LNCAP (cell line): Measurements from ENCODE around the gene SORBS2.

Experiments used
- CTCF ChIP-seq: fragments of 450-650 bp; IDR thresholded peaks from 2 replicates; pipeline ENCODE4 v1.5.1; 2017; ENCODE audit warnings: mild to moderate bottlenecking

The SORBS2 gene

GRCh38 chr4:185741795-185742194 is 70.2 kb downstream of the SORBS2 start:
- no peak for TF ChIP-seq CTCF

GRCh38 chr4:185740471-185740873 is 71.5 kb downstream of the SORBS2 start:
- TF ChIP-seq CTCF: no peak

GRCh38 chr4:185738820-185739219 is 73.2 kb downstream of the SORBS2 start:
- no peak for TF ChIP-seq CTCF

GRCh38 chr4:185738038-185738552 is 73.9 kb downstream of the SORBS2 start:
- no peak for TF ChIP-seq CTCF

- no peak for TF ChIP-seq CTCF
These were observed 74.4 kb downstream of the SORBS2 start for GRCh38 chr4:185737489-185738037.

- no peak for TF ChIP-seq CTCF
These were observed 75.1 kb downstream of the SORBS2 start for GRCh38 chr4:185736882-185737281.

- TF ChIP-seq CTCF: no peak
These were observed 76.1 kb downstream of the SORBS2 start for GRCh38 chr4:185735866-185736400.

GRCh38 chr4:185734930-185735329 is 77.1 kb downstream of the SORBS2 start:
- no peak for TF ChIP-seq CTCF
